GM18951 (cell line): ENCODE data around the gene IQCE.

ENCODE experiments used
- POLR2A ChIP-seq: IDR thresholded peaks from 4 replicates; pipeline ENCODE4 v1.6.1; 2011; ENCODE audit warnings: mild to moderate bottlenecking; ENCODE audit not compliant: insufficient read length, insufficient read depth; ENCODE audit errors: extremely low read depth
- in situ Hi-C: fragments of 300-500 bp; cut with MboI; formaldehyde crosslinking; loops from one replicate; pipeline ENCODE4 v1.12.0; 2022; ENCODE audit warnings: low sequenced_read_pairs, mixed read lengths, inconsistent platforms; ENCODE audit not compliant: unreplicated experiment

The IQCE gene

DNA sequence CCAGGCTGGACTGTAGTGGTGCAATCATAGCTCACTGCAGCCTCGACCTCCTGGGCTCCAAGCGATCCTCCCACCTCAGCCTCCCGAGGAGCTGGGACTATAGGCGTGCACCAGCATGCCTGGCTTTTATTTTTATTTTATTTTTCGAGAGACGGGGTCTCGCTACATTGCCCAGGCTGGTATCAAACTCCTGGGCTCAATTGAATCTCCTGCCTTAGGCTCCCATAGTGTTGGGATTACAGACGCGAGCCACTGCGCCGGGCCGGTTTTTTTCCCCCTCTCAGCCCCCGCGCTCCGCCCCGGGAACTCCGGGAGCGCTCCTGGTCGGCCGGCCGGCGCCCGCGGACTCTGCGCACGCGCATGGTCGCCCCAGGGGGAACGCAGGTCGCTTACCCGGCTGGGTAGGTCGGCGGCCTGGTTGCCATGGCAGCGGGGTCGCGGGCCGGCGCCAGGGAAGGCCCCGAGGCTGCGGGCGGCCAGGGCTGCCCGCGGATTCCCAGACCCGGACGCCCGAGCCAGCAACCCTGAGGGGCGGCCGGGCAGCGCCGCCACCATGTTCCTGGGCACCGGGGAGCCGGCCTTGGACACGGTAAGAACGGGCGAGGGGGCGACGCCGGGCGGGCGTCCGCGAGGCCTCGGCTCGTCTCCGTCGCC is at the start of gene IQCE:
Gene IQCE, plus strand, starts transcription at position 351 of the 654 bp plus-strand sequence. Its CDS starts 203 bp downstream, at position 554.
- no peak for TF ChIP-seq POLR2A
- in situ Hi-C loops = no loop called here

DNA sequence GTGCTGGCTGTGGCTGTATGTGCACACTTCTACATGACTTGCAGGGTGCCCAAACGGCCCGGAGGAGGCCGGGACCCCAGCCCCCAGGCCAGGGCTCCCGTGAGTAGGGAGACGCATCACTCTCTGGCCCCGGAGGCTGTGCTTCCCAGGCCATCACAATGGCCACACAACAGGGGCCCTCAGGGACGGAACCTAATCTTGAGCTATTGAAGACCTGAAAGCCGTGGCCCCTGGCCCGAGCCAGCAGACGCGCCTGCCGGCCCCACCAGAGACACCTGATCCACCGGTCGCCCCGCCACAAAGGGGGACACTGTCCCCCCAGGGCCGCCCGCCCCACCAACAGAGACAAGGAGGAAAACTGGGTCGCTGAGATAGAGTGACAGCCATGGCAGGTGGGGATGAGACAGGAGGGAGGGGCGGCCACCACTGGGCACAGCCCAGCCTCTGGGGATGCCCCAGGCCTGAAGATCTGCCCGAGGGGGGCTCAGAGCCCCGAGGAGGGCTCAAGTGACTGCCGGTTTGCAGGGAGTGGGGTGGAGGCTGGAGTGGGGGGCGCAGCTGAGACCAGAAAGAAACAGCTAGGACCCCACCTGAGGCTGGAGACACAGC is 49.4 kb upstream of the IQCE start:
- TF ChIP-seq POLR2A = no peak
- in situ Hi-C loops = no loop called here

DNA sequence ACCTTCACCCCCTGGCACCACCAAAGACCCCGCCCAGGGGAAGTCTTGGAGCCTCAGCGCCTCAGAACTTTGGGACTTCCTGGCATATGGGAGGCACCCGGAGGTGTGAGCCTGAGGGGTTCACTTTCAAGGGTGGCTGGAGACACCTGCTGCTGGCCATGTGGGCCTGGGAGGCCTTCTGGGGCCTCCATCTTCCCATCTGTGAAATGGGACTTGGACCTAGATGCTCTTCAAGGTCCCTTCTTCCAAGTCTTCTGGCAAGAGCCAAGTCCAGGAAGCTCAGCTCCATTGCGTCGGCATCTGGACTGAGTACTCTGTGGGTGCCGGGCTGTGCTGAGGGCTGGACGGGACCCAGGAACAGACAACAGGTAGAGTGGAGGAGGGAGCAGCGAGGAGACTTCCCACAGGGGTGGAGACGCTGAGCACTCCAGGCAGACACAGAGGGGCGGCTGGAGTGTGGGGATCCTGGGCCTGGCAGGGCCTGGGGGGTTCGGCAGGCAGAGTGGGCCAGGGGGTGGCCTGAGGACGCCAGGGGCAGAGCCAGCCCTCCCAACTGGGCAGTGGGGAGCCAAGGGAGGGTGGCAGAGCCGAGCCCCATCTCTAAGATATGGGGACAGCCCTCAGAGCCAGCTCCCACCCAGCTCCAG is 48.5 kb upstream of the IQCE start:
- TF ChIP-seq POLR2A = no peak
- in situ Hi-C loops = no loop called here

- in situ Hi-C loops = no loop called here
- peak; percentile 38 for TF ChIP-seq POLR2A
Measured at GRCh38 chr7:2510909-2511768, 47.6 kb upstream of the IQCE start.

DNA sequence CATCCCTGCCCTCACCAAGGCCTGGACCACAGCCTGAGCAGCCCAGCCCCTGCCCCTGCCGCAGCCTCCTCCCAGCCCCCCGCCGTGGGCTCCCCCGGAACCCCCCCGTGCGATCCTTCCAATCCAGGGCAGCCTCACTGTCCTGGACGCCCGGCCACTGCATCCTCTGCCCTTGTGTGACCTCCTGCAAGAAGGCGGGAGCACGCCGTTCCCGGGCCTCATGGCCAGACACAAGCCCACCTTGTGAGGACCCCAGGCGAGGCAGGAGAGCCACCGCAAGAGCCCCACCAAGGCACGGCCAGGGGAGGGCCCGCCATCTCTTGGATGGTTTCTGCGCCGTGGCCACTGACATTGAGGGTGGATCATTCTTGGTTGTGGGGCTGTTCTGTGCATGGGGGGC is 47.0 kb upstream of the IQCE start:
- in situ Hi-C loops = no loop called here
- TF ChIP-seq POLR2A = no peak

DNA sequence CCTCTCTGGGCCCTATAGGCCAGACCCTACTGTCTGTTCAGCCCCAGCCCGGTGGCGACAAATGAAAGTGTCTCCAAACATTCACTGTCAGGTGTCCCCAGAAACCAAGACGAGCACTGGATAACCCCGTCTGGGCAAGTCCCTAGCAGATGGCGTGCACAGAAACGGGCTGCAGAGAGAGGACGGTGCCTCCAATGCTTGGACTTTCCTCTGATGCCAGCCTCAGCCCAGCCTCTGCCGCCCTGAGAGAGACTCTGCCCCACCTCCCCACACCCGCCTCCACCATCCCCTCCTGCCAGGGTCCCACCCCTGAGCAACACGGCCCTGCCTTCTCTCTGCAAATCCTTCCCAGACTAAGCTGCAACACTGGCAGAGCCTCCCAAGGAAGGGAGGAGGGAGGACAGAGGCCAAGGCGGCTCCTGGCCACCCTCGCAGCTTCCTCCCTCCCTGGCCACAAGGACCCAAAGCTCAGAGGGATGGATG is 46.6 kb upstream of the IQCE start:
- in situ Hi-C loops = no loop called here
- TF ChIP-seq POLR2A = no peak

- in situ Hi-C loops = no loop called here
- TF ChIP-seq POLR2A = no peak
Measured at GRCh38 chr7:2512713-2513112, 46.1 kb upstream of the IQCE start.

DNA sequence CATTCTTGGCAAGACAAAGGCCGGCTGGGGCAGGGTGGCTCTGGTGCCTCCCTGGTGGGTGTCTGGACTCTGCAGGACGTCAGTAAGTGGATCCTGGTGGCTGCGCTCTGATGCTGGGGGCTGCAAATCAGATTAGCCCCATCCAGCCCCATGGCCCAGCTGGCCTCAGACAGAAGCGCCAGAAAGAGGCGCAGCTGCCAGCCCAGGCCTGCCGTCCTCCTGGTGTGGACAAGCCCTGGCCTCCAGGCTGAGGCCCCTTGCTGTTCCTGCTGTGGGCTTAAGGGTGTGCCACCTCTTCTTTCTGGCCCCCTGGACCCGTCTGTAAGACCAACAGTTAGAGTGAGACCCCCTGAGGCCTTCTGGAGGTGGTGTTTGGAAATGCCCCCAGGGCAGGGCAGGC is 45.1 kb upstream of the IQCE start:
- in situ Hi-C loops = no loop called here
- TF ChIP-seq POLR2A = no peak

DNA sequence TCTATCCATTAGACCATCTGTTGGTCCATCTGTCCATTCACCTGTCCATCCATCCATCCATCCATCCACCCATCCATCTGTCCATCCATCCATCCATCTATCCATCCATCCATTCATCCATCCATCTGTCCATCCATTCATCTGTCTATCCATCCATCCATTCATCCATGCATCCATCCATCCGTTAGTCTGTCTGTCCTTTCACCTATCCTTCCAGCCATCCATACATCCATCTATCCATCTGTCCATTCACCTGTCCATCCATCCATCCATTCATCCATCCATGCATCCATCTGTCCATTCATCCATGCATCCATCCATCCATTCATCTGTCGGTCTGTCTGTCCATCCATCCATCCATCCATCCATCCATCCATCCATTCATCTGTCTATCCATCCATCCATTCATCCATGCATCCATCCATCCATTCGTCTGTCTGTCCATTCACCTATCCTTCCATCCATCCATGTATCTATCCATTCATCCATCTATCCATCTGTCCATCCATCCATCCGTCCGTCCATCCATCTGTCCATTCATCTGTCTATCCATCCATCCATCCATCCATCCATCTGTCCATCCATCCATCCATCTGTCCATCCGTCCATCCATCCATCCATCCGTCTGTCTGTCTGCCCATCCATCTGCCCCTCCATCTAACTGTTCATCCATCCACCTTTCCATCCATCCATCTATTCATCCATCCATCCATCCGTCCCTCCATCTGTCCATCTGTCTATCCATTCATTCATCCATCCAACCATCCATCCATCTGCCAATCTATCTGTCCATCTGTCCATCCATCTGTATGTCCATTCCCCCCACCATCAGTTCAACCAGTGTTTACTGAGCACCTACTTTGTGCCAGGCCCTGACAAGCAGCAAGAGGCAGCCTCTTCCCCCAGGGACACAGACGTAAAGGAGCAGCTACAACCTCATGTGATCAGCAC is 44.0 kb upstream of the IQCE start:
- no peak for TF ChIP-seq POLR2A
- in situ Hi-C loops = no loop called here

DNA sequence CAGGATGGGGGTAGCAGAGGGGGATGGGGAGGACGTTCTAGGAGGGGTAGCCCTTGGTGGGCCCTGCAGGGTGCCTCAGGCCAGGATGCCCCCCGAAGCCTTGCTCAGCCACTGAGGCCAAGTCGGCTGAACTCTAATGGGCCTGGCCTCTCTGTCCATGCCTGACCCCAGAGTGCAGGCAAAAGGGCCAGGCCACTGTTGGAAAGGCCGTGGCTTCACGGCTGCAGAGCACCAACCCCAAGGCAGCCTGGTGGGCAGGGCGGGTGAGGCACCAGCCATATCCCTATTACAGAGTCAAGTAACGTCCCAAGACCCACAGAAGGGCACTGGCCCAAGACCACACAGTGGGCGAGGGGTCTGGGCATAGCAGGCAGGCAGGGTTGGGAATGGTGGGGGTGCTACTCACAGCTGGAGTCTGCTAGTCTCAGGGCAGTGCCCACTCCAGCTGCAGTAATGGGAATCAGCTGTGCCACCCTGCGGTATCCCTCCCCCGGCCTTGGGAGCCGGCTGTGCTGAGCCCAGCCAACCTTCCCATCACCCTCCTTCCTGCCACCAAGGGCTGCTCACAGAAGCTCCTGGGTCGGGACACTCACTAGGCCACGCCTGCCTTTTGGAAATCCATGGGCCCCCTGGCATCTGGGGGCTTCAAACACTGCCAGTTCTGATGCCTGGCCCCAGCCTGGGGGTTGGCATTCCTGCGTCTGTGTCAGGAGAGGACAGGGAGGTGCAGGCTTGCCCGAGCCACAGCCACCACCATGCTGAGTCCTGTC is 43.2 kb upstream of the IQCE start:
- no peak for TF ChIP-seq POLR2A
- in situ Hi-C loops = no loop called here

- no peak for TF ChIP-seq POLR2A
- in situ Hi-C loops = no loop called here
Measured at GRCh38 chr7:2516194-2516555, 42.6 kb upstream of the IQCE start.

DNA sequence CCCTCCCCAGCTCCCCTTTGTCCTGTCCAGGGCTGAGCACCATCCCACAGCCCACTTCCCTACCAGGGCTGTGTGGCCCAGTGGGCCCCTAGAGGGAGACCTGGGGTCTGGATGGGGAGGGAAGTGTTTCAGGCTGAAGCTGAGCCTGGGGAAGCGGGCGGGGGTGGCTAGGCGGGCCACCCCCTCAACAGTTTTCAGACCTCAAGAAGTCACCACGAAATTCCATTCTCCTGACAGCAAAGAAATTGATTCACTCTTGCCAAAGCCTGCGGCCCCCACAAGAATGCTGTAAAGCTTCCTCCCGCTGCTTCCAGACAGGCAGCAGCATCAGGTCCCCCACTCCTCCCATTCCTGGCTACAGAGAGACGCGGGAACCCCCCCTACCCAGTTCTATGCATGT is 41.8 kb upstream of the IQCE start:
- in situ Hi-C loops = no loop called here
- TF ChIP-seq POLR2A = no peak
